HepG2 (cell line): Measurements from ENCODE around the gene PLPPR3. TPM values are rescaled to one million over a fixed set of nuclear protein-coding genes. Genes with fewer than 3 reads are reported as not detected.

Experiments used
- ATAC-seq: fragments of 200-7000 bp; cut with Tn5 transposase; 3 replicates; pipeline ENCODE4 v1.9.1; 2020; ENCODE audit warnings: mild to moderate bottlenecking, moderate library complexity
- BruUV-seq: library from RNA; stranded (reverse); fragments of 400-500 nt; replicated peaks from 2 replicates; lab custom pipeline; 2021; lab: Mats Ljungman, UMichigan
- CTCF ChIA-PET: fragments of 300-600 bp; formaldehyde crosslinking; extraction: SDS; loops from one replicate; lab custom pipeline; 2021; ENCODE audit warnings: low total read pairs, inconsistent platforms, low intra/inter-chr PET ratio; lab: Yijun Ruan, JAX
- POLR2A ChIA-PET: fragments of 350-600 bp; sonication (Branson Sonifier 250); formaldehyde crosslinking; loops from one replicate; lab custom pipeline; 2020; ENCODE audit warnings: antibody characterized with exemption, inconsistent platforms; lab: Yijun Ruan, JAX
- DNase-seq: peaks from one replicate; pipeline ENCODE4 v3.0.0-alpha.2; 2015; ENCODE audit warnings: low spot score
- FAIRE-seq: peaks from 3 replicates; lab custom pipeline; 2011; peaks lifted over from hg19 to GRCh38; lab: Jason Lieb, UNC
- H2AFZ ChIP-seq: one replicate; pipeline ENCODE4 v1.6.1; 2011; ENCODE audit warnings: low read length, inconsistent platforms
- H3K27ac ChIP-seq: fragments of 300-600 bp; 3 replicates; pipeline ENCODE4 v1.8.0; 2011; ENCODE audit warnings: mixed run types, mild to moderate bottlenecking, mixed read lengths, low read length, inconsistent platforms; ENCODE audit not compliant: insufficient read depth; ENCODE audit errors: extremely low read length
- H3K27me3 ChIP-seq, 2 experiments: fragments of 200-600 bp in 1 of 2; 2 replicates in 1 of 2; 3 replicates in 1 of 2; pipeline versions ENCODE4 v1.6.0 to v1.8.0; 2011; ENCODE audit warnings: low read length in 2 of 2, mild to moderate bottlenecking in 2 of 2, moderate library complexity in 2 of 2, inconsistent platforms in 1 of 2; ENCODE audit not compliant: insufficient read depth in 2 of 2, control insufficient read depth in 1 of 2
- H3K36me3 ChIP-seq, 2 experiments: fragments of 200-600 bp in 1 of 2; replicated peaks in 1 of 2; 2 replicates in 1 of 2; 3 replicates in 1 of 2; pipeline versions ENCODE4 v1.5.1 to v1.8.0; 2011; ENCODE audit warnings: low read length in 2 of 2, inconsistent platforms in 1 of 2; ENCODE audit not compliant: insufficient read depth in 2 of 2, control insufficient read depth in 1 of 2
- H3K4me1 ChIP-seq: 2 replicates; pipeline ENCODE4 v1.5.1; 2012; ENCODE audit warnings: low read length, inconsistent platforms; ENCODE audit not compliant: insufficient read depth
- H3K4me2 ChIP-seq: 2 replicates; pipeline ENCODE4 v1.6.0; 2011; ENCODE audit warnings: low read depth, low read length, inconsistent platforms
- H3K4me3 ChIP-seq, 3 experiments: fragments of 200-600 bp in 1 of 3; sonication (generic), shearing (Covaris generic) in 1 of 3; replicated peaks in 1 of 3; 2 replicates each; pipeline ENCODE4 v1.5.1; 2011 to 2016; ENCODE audit warnings: low read length in 3 of 3, inconsistent platforms in 2 of 3, low read depth in 2 of 3, mild to moderate bottlenecking in 2 of 3, control low read depth in 1 of 3, mixed read lengths in 1 of 3; ENCODE audit not compliant: insufficient read depth in 1 of 3
- H3K79me2 ChIP-seq: one replicate; pipeline ENCODE4 v1.6.1; 2011; ENCODE audit warnings: low read length, inconsistent platforms; ENCODE audit not compliant: insufficient read depth
- H3K9ac ChIP-seq: 2 replicates; pipeline ENCODE4 v1.6.0; 2011; ENCODE audit warnings: mild to moderate bottlenecking, low read depth, low read length, inconsistent platforms; ENCODE audit not compliant: insufficient read depth
- H3K9me3 ChIP-seq: 2 replicates; pipeline ENCODE4 v1.5.1; 2012; ENCODE audit warnings: mild to moderate bottlenecking, low read length
- H4K20me1 ChIP-seq: 2 replicates; pipeline ENCODE4 v1.6.0; 2011; ENCODE audit warnings: inconsistent platforms, mild to moderate bottlenecking, low read length, moderate library complexity; ENCODE audit not compliant: insufficient read depth
- ETV6 ChIP-seq: sonication (generic); formaldehyde crosslinking; conservative IDR thresholded peaks from 2 replicates; pipeline ENCODE4 v1.4.0; 2020; ENCODE audit warnings: missing genetic modification reagents
- GTF3A ChIP-seq: sonication (generic); formaldehyde crosslinking; conservative IDR thresholded peaks from 2 replicates; pipeline ENCODE4 v1.4.0; 2020; ENCODE audit warnings: mild to moderate bottlenecking, missing genetic modification reagents
- KDM5B ChIP-seq: sonication (generic); formaldehyde crosslinking; IDR thresholded peaks from 2 replicates; pipeline ENCODE4 v1.4.0; 2020; ENCODE audit warnings: missing genetic modification reagents, mild to moderate bottlenecking, borderline replicate concordance
- MLLT10 ChIP-seq: sonication (generic); formaldehyde crosslinking; IDR thresholded peaks from 2 replicates; pipeline ENCODE4 v1.4.0; 2020; ENCODE audit warnings: missing genetic modification reagents
- POLR2AphosphoS5 ChIP-seq: IDR thresholded peaks from 2 replicates; pipeline ENCODE4 v1.6.1; 2012; ENCODE audit warnings: low read depth, low read length
- SUZ12 ChIP-seq: fragments of 150-350 bp; IDR thresholded peaks from 2 replicates; pipeline ENCODE4 v1.6.1; 2014; ENCODE audit warnings: low read depth, low read length
- ZFP36L1 ChIP-seq: sonication (generic); formaldehyde crosslinking; IDR thresholded peaks from 2 replicates; pipeline ENCODE4 v1.8.0; 2022; ENCODE audit warnings: mild to moderate bottlenecking, missing genetic modification reagents, moderate library complexity
- WGBS: methylation state at CpG from one replicate; pipeline ENCODE4 v1.1.6; 2017; ENCODE audit warnings: low lambda C conversion rate; 5-methylcytosine and 5-hydroxymethylcytosine counted together
- in situ Hi-C: cut with HindIII; loops from 2 replicates; pipeline ENCODE4 v1.10.0; 2017; ENCODE audit warnings: low pct_unique_long_range_greater_than_20kb; ENCODE audit not compliant: extremely low pct_ligation_motif_present
- intact Hi-C: fragments of 100-400 bp; cut with micrococcal nuclease; formaldehyde crosslinking; loops from one replicate; pipeline ENCODE4 v1.10.0; 2022; ENCODE audit not compliant: unreplicated experiment
- polyA plus RNA-seq, 8 experiments: library from polyadenylated mRNA; depleted of rRNA in 3 of 8; stranded (reverse) in 7 of 8; unstranded in 1 of 8; fragments of >200 nt; fragmentation: Illumina TruSeq in 4 of 8; extraction: Trizol in 4 of 8; gene quantifications; 2 replicates each; pipeline versions ENCODE4 v1.2.1 to v1.2.3, GENCODE V29; 2011 to 2016; ENCODE audit warnings: low read depth in 4 of 8, missing spikeins in 1 of 8, mixed read lengths in 1 of 8; ENCODE audit not compliant: insufficient read depth in 1 of 8
- total RNA-seq, 5 experiments: library from RNA; depleted of rRNA; stranded (reverse); fragments of >200 nt; fragmentation: Illumina TruSeq; extraction: Trizol; gene quantifications; 2 replicates each; pipeline ENCODE4 v1.2.3, GENCODE V29; 2016; ENCODE audit warnings: low read depth in 1 of 5
- TF ChIP-seq, protein P1 (sequence below): sonication (generic); formaldehyde crosslinking; IDR thresholded peaks from 2 replicates; pipeline ENCODE4 v1.4.0; 2020; ENCODE audit warnings: low read depth, missing genetic modification reagents
- TF ChIP-seq, protein P2 (sequence below): IDR thresholded peaks from 2 replicates; pipeline ENCODE4 v1.6.1; 2016; ENCODE audit warnings: mild to moderate bottlenecking
- TF ChIP-seq, protein P3 (sequence below): sonication (generic); formaldehyde crosslinking; IDR thresholded peaks from 2 replicates; pipeline ENCODE4 v1.4.0; 2020; ENCODE audit warnings: mild to moderate bottlenecking, missing genetic modification reagents
- TF ChIP-seq, protein P4 (sequence below): sonication (generic); formaldehyde crosslinking; IDR thresholded peaks from 2 replicates; pipeline ENCODE4 v1.4.0; 2020; ENCODE audit warnings: missing genetic modification reagents
- TF ChIP-seq, protein P5 (sequence below): sonication (generic); formaldehyde crosslinking; IDR thresholded peaks from 2 replicates; pipeline ENCODE4 v1.5.0; 2020; ENCODE audit warnings: missing genetic modification reagents, mild to moderate bottlenecking, borderline replicate concordance

Gene PLPPR3
- total and polyA plus RNA-seq, 2 of the 13 experiments (the other 11 are each of a cell fraction or from before 2014, with no cell fraction given): 0.07 to 0.16 TPM

- Histone ChIP-seq H3K27ac (no peak overlapping the region), H3K4me2 (peak overlapping the region; percentile 71), H4K20me1 (no peaks in the 10 kb centered on the region), H3K9ac (no peak overlapping the region), H3K4me3 (peak overlapping the region in 2 of 3 experiments; percentile 19 to 64; a peak in 3 of 6 replicates), H3K4me1 (peaks cover 31% of the 10 kb centered on the region), H2AFZ (no peak overlapping the region), H3K36me3 (no peaks in the 10 kb centered on the region), H3K9me3 (no peaks in the 10 kb centered on the region), H3K79me2 (no peaks in the 10 kb centered on the region), H3K27me3 (peaks cover 20 to 71% of the 10 kb centered on the region in 2 experiments)
- no TSS peak for BruUV-seq
- no peak for DNase-seq
- FAIRE-seq: no peak
- in situ Hi-C loops: no loop called here
- WGBS: 0% methylated on average over 4 of the region's 46 CpGs
- CTCF ChIA-PET: no interaction called here
- intact Hi-C loops: no loop called here
- POLR2A ChIA-PET: no interaction called here
- peak; percentile 59 for ATAC-seq
- TF ChIP-seq POLR2AphosphoS5 (no peak), KDM5B (peak; percentile 50; the same call in 1 of the 2 replicates), GTF3A (CRISPR knock-in tag) (no peak), MLLT10 (CRISPR knock-in tag) (no peak), ETV6 (CRISPR knock-in tag) (no peak), SUZ12 (no peak), ZFP36L1 (CRISPR knock-in tag) (no peak)
- TF ChIP-seq, protein P1, sequence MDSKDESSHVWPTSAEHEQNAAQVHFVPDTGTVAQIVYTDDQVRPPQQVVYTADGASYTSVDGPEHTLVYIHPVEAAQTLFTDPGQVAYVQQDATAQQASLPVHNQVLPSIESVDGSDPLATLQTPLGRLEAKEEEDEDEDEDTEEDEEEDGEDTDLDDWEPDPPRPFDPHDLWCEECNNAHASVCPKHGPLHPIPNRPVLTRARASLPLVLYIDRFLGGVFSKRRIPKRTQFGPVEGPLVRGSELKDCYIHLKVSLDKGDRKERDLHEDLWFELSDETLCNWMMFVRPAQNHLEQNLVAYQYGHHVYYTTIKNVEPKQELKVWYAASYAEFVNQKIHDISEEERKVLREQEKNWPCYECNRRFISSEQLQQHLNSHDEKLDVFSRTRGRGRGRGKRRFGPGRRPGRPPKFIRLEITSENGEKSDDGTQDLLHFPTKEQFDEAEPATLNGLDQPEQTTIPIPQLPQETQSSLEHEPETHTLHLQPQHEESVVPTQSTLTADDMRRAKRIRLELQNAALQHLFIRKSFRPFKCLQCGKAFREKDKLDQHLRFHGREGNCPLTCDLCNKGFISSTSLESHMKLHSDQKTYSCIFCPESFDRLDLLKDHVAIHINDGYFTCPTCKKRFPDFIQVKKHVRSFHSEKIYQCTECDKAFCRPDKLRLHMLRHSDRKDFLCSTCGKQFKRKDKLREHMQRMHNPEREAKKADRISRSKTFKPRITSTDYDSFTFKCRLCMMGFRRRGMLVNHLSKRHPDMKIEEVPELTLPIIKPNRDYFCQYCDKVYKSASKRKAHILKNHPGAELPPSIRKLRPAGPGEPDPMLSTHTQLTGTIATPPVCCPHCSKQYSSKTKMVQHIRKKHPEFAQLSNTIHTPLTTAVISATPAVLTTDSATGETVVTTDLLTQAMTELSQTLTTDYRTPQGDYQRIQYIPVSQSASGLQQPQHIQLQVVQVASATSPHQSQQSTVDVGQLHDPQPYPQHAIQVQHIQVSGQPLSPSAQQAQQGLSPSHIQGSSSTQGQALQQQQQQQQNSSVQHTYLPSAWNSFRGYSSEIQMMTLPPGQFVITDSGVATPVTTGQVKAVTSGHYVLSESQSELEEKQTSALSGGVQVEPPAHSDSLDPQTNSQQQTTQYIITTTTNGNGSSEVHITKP (CRISPR knock-in tag): no peak
- TF ChIP-seq, protein P2, sequence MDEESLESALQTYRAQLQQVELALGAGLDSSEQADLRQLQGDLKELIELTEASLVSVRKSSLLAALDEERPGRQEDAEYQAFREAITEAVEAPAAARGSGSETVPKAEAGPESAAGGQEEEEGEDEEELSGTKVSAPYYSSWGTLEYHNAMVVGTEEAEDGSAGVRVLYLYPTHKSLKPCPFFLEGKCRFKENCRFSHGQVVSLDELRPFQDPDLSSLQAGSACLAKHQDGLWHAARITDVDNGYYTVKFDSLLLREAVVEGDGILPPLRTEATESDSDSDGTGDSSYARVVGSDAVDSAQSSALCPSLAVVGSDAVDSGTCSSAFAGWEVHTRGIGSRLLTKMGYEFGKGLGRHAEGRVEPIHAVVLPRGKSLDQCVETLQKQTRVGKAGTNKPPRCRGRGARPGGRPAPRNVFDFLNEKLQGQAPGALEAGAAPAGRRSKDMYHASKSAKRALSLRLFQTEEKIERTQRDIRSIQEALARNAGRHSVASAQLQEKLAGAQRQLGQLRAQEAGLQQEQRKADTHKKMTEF (CRISPR knock-in tag): 0 out of 2 replicates have a peak, but pooled peaks have one; percentile 29
- TF ChIP-seq, protein P3, sequence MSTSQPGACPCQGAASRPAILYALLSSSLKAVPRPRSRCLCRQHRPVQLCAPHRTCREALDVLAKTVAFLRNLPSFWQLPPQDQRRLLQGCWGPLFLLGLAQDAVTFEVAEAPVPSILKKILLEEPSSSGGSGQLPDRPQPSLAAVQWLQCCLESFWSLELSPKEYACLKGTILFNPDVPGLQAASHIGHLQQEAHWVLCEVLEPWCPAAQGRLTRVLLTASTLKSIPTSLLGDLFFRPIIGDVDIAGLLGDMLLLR: no peak
- TF ChIP-seq, protein P4, sequence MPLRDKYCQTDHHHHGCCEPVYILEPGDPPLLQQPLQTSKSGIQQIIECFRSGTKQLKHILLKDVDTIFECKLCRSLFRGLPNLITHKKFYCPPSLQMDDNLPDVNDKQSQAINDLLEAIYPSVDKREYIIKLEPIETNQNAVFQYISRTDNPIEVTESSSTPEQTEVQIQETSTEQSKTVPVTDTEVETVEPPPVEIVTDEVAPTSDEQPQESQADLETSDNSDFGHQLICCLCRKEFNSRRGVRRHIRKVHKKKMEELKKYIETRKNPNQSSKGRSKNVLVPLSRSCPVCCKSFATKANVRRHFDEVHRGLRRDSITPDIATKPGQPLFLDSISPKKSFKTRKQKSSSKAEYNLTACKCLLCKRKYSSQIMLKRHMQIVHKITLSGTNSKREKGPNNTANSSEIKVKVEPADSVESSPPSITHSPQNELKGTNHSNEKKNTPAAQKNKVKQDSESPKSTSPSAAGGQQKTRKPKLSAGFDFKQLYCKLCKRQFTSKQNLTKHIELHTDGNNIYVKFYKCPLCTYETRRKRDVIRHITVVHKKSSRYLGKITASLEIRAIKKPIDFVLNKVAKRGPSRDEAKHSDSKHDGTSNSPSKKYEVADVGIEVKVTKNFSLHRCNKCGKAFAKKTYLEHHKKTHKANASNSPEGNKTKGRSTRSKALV (CRISPR knock-in tag): 0 out of 2 replicates have a peak, but pooled peaks have one; percentile 46
- TF ChIP-seq, protein P5, sequence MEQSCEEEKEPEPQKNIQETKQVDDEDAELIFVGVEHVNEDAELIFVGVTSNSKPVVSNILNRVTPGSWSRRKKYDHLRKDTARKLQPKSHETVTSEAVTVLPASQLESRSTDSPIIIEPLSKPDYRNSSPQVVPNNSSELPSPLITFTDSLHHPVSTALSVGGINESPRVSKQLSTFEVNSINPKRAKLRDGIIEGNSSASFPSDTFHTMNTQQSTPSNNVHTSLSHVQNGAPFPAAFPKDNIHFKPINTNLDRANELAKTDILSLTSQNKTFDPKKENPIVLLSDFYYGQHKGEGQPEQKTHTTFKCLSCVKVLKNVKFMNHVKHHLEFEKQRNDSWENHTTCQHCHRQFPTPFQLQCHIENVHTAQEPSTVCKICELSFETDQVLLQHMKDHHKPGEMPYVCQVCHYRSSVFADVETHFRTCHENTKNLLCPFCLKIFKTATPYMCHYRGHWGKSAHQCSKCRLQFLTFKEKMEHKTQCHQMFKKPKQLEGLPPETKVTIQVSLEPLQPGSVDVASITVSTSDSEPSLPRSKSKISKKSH (CRISPR knock-in tag): peak; percentile 30; the same call in 1 of the 2 replicates
These were observed 21.6 kb upstream of the PLPPR3 start for GRCh38 chr19:843180-843835.
